HepG2 (cell line): Measurements from ENCODE around the gene ADAT3. TPM values are rescaled to one million over a fixed set of nuclear protein-coding genes. Genes with fewer than 3 reads are reported as not detected.

Experiments used
- ARID5B ChIP-seq: IDR thresholded peaks from 2 replicates; pipeline ENCODE4 v1.4.0; 2020; ENCODE audit warnings: mild to moderate bottlenecking, missing genetic modification reagents
- CREB3 ChIP-seq: sonication (generic); formaldehyde crosslinking; IDR thresholded peaks from 2 replicates; pipeline ENCODE4 v1.5.0; 2020; ENCODE audit warnings: missing genetic modification reagents
- GATAD1 ChIP-seq: IDR thresholded peaks from 2 replicates; pipeline ENCODE4 v1.6.1; 2016; ENCODE audit warnings: missing genetic modification reagents, missing compliant biosample characterization
- JUND ChIP-seq: sonication (generic); formaldehyde crosslinking; IDR thresholded peaks from 2 replicates; pipeline ENCODE4 v1.8.0; 2022; ENCODE audit warnings: mild to moderate bottlenecking, missing genetic modification reagents
- KDM5B ChIP-seq: sonication (generic); formaldehyde crosslinking; IDR thresholded peaks from 2 replicates; pipeline ENCODE4 v1.4.0; 2020; ENCODE audit warnings: missing genetic modification reagents, mild to moderate bottlenecking, borderline replicate concordance
- MAFG ChIP-seq: sonication (generic); formaldehyde crosslinking; IDR thresholded peaks from 2 replicates; pipeline ENCODE4 v1.5.1; 2020; ENCODE audit warnings: mild to moderate bottlenecking, missing genetic modification reagents
- NAIF1 ChIP-seq: sonication (generic); formaldehyde crosslinking; IDR thresholded peaks from 2 replicates; pipeline ENCODE4 v1.5.0; 2020; ENCODE audit warnings: mild to moderate bottlenecking, missing genetic modification reagents, borderline replicate concordance
- SMAD3 ChIP-seq: sonication (generic); formaldehyde crosslinking; IDR thresholded peaks from 2 replicates; pipeline ENCODE4 v1.4.0; 2020; ENCODE audit warnings: missing genetic modification reagents
- SP140L ChIP-seq: sonication (generic); formaldehyde crosslinking; IDR thresholded peaks from 2 replicates; pipeline ENCODE4 v1.4.0; 2020; ENCODE audit warnings: missing genetic modification reagents, borderline replicate concordance
- TBP ChIP-seq: sonication (generic); formaldehyde crosslinking; IDR thresholded peaks from 2 replicates; pipeline ENCODE4 v1.5.0; 2020; ENCODE audit warnings: missing genetic modification reagents
- WIZ ChIP-seq: sonication (generic); formaldehyde crosslinking; IDR thresholded peaks from 2 replicates; pipeline ENCODE4 v1.5.1; 2020; ENCODE audit warnings: mild to moderate bottlenecking, missing genetic modification reagents
- XRCC5 ChIP-seq: fragments of 200-400 bp; formaldehyde crosslinking; optimal IDR thresholded peaks from 2 replicates; pipeline ENCODE3; 2017; ENCODE audit warnings: mild to moderate bottlenecking, low read length
- YEATS2 ChIP-seq: sonication (generic); formaldehyde crosslinking; IDR thresholded peaks from 2 replicates; pipeline ENCODE4 v1.4.0; 2020; ENCODE audit warnings: missing genetic modification reagents, borderline replicate concordance
- YEATS4 ChIP-seq: sonication (generic); formaldehyde crosslinking; IDR thresholded peaks from 2 replicates; pipeline ENCODE4 v1.4.0; 2020; ENCODE audit warnings: missing genetic modification reagents, borderline replicate concordance
- ZKSCAN5 ChIP-seq: sonication (generic); formaldehyde crosslinking; IDR thresholded peaks from 2 replicates; pipeline ENCODE4 v1.5.1; 2020; ENCODE audit warnings: mild to moderate bottlenecking, missing genetic modification reagents
- ZMYM3 ChIP-seq: sonication (generic); formaldehyde crosslinking; IDR thresholded peaks from 2 replicates; pipeline ENCODE4 v1.5.1; 2020; ENCODE audit warnings: mild to moderate bottlenecking, missing genetic modification reagents
- ZNF296 ChIP-seq: sonication (generic); formaldehyde crosslinking; conservative IDR thresholded peaks from 2 replicates; pipeline ENCODE4 v1.5.0; 2020; ENCODE audit warnings: mild to moderate bottlenecking, missing genetic modification reagents
- polyA plus RNA-seq, 8 experiments: library from polyadenylated mRNA; depleted of rRNA in 3 of 8; stranded (reverse) in 7 of 8; unstranded in 1 of 8; fragments of >200 nt; fragmentation: Illumina TruSeq in 4 of 8; extraction: Trizol in 4 of 8; gene quantifications; 2 replicates each; pipeline versions ENCODE4 v1.2.1 to v1.2.3, GENCODE V29; 2011 to 2016; ENCODE audit warnings: low read depth in 4 of 8, missing spikeins in 1 of 8, mixed read lengths in 1 of 8; ENCODE audit not compliant: insufficient read depth in 1 of 8
- total RNA-seq, 5 experiments: library from RNA; depleted of rRNA; stranded (reverse); fragments of >200 nt; fragmentation: Illumina TruSeq; extraction: Trizol; gene quantifications; 2 replicates each; pipeline ENCODE4 v1.2.3, GENCODE V29; 2016; ENCODE audit warnings: low read depth in 1 of 5
- TF ChIP-seq, protein P1 (sequence below): sonication (generic); formaldehyde crosslinking; IDR thresholded peaks from 2 replicates; pipeline ENCODE4 v1.4.0; 2020; ENCODE audit warnings: mild to moderate bottlenecking, low read depth, missing genetic modification reagents
- TF ChIP-seq, protein P2 (sequence below): sonication (generic); formaldehyde crosslinking; conservative IDR thresholded peaks from 2 replicates; pipeline ENCODE4 v1.8.1; 2023; ENCODE audit warnings: missing genetic modification reagents
- TF ChIP-seq, protein P3 (sequence below): sonication (generic); formaldehyde crosslinking; IDR thresholded peaks from 2 replicates; pipeline ENCODE4 v1.4.0; 2020; ENCODE audit warnings: missing genetic modification reagents, mild to moderate bottlenecking, borderline replicate concordance

Gene ADAT3
- total and polyA plus RNA-seq, 2 of the 13 experiments (the other 11 are each of a cell fraction or from before 2014, with no cell fraction given), result 0.95 to 3.5 TPM

DNA sequence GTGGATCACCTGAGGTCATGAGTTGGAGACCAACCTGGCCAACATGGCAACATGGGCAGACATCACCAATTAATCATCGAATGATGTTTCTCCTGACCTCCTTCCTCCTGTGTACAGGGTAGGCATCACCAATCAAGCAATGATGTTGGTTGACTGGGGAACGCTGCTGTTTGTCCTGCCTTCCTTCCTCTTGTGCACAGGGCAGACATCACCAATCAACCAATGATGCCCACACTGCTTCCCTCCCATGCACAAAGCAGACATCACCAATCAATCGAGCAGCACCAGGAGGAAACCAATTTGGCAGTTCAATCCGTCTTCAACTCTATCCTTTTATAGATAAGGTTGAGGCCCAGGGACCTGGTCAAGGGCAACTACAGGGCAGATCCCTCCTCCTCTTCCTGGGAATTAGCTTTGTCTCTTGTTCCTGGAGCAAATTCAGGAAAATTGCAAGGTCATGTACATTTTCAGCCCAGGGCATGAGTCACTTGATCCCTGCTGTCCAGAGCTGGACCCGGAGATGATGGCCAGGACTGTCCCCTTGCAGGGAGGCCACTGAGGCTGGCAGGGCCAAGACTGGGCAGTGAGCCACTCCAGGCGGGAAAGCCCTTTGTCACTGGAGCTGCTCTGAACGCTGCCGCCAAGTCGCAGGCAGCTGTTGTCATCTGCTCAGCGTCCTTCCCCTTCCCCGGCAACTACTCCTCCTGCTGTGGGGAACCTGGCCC is 30.4 kb downstream of the ADAT3 start (continued):
- TF ChIP-seq KDM5B (CRISPR knock-in tag) (peak; percentile 45; the same call in 1 of the 2 replicates), ZKSCAN5 (CRISPR knock-in tag) (no peak), TBP (no peak), YEATS4 (CRISPR knock-in tag) (0 out of 2 replicates have a peak, but pooled peaks have one; percentile 34), ARID5B (CRISPR knock-in tag) (peak; percentile 25; the same call in 1 of the 2 replicates), ZNF296 (peak; percentile 88), WIZ (CRISPR knock-in tag) (no peak), XRCC5 (peak; percentile 35), SP140L (CRISPR knock-in tag) (no peak), SMAD3 (CRISPR knock-in tag) (no peak), ZMYM3 (CRISPR knock-in tag) (peak; percentile 77), GATAD1 (CRISPR knock-in tag) (0 out of 2 replicates have a peak, but pooled peaks have one; percentile 34), MAFG (CRISPR knock-in tag) (0 out of 2 replicates have a peak, but pooled peaks have one; percentile 29), NAIF1 (CRISPR knock-in tag) (no peak), CREB3 (CRISPR knock-in tag) (no peak), YEATS2 (CRISPR knock-in tag) (0 out of 2 replicates have a peak, but pooled peaks have one; percentile 7), JUND (CRISPR knock-in tag) (0 out of 2 replicates have a peak, but pooled peaks have one; percentile 18)
- TF ChIP-seq, protein P1, sequence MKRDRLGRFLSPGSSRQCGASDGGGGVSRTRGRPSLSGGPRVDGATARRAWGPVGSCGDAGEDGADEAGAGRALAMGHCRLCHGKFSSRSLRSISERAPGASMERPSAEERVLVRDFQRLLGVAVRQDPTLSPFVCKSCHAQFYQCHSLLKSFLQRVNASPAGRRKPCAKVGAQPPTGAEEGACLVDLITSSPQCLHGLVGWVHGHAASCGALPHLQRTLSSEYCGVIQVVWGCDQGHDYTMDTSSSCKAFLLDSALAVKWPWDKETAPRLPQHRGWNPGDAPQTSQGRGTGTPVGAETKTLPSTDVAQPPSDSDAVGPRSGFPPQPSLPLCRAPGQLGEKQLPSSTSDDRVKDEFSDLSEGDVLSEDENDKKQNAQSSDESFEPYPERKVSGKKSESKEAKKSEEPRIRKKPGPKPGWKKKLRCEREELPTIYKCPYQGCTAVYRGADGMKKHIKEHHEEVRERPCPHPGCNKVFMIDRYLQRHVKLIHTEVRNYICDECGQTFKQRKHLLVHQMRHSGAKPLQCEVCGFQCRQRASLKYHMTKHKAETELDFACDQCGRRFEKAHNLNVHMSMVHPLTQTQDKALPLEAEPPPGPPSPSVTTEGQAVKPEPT, result no peak
- TF ChIP-seq, protein P2, sequence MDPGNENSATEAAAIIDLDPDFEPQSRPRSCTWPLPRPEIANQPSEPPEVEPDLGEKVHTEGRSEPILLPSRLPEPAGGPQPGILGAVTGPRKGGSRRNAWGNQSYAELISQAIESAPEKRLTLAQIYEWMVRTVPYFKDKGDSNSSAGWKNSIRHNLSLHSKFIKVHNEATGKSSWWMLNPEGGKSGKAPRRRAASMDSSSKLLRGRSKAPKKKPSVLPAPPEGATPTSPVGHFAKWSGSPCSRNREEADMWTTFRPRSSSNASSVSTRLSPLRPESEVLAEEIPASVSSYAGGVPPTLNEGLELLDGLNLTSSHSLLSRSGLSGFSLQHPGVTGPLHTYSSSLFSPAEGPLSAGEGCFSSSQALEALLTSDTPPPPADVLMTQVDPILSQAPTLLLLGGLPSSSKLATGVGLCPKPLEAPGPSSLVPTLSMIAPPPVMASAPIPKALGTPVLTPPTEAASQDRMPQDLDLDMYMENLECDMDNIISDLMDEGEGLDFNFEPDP (CRISPR knock-in tag), result no peak
- TF ChIP-seq, protein P3, sequence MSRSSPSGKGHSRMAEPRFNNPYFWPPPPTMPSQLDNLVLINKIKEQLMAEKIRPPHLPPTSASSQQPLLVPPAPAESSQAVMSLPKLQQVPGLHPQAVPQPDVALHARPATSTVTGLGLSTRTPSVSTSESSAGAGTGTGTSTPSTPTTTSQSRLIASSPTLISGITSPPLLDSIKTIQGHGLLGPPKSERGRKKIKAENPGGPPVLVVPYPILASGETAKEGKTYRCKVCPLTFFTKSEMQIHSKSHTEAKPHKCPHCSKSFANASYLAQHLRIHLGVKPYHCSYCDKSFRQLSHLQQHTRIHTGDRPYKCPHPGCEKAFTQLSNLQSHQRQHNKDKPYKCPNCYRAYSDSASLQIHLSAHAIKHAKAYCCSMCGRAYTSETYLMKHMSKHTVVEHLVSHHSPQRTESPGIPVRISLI, result no peak
